Prostate gland (tissue), 2 donors: Measurements from ENCODE around the gene TRPM3. TPM values are rescaled to one million over a fixed set of nuclear protein-coding genes. Genes with fewer than 3 reads are reported as not detected.

Experiments
- DNase-seq: peaks from one replicate; pipeline ENCODE4 v3.0.0-alpha.2; 2019; ENCODE audit warnings: low spot score
- H3K27ac ChIP-seq, 2 donors: fragments of 200-600 bp; sonication (generic); 2 replicates each; pipeline ENCODE4 v1.5.1; 2017 to 2019
- H3K27me3 ChIP-seq: fragments of 200-600 bp; sonication (generic); replicated peaks from 2 replicates; pipeline ENCODE4 v1.5.1; 2019; ENCODE audit not compliant: insufficient read depth
- H3K36me3 ChIP-seq, 2 donors: fragments of 200-600 bp; sonication (generic); 1 replicate in 1 of 2; 2 replicates in 1 of 2; pipeline versions ENCODE4 v1.5.1 to v1.8.1; 2017 to 2019
- H3K4me1 ChIP-seq: fragments of 200-600 bp; sonication (generic); replicated peaks from 2 replicates; pipeline ENCODE4 v1.5.1; 2019
- H3K4me3 ChIP-seq, 2 donors: fragments of 200-600 bp; sonication (generic); 2 replicates each; pipeline ENCODE4 v1.5.1; 2017 to 2019
- H3K9me3 ChIP-seq: fragments of 200-600 bp; sonication (generic); 2 replicates; pipeline ENCODE4 v1.5.1; 2017
- POLR2A ChIP-seq: fragments of 450-650 bp; IDR thresholded peaks from one replicate; pipeline ENCODE4 v1.6.1; 2016; ENCODE audit warnings: antibody characterized with exemption, mild to moderate bottlenecking
- POLR2AphosphoS5 ChIP-seq: sonication (generic); formaldehyde crosslinking; IDR thresholded peaks from one replicate; pipeline ENCODE4 v1.6.1; 2017; ENCODE audit warnings: antibody characterized with exemption
- WGBS: methylation state at CpG from one replicate; pipeline ENCODE4 v1.1.5; 2018; 5-methylcytosine and 5-hydroxymethylcytosine counted together
- intact Hi-C: fragments of 100-400 bp; cut with DNase I; formaldehyde crosslinking; loops from one replicate; pipeline ENCODE4 v1.14.2; 2022
- total RNA-seq, 2 donors: library from RNA; depleted of rRNA; stranded (reverse); fragments of >200 nt; gene quantifications; one replicate each; pipeline ENCODE4 v1.1.0, GENCODE V29; 2016
- TF ChIP-seq, protein P1 (sequence below), 4 experiments: fragments of 200-600 bp in 2 of 4; fragments of 450-650 bp in 2 of 4; sonication (generic) in 2 of 4; IDR thresholded peaks; 1 replicate in 3 of 4; 2 replicates in 1 of 4; pipeline ENCODE4 v1.5.1; 2016 to 2019; ENCODE audit warnings: antibody characterized with exemption in 4 of 4, mild to moderate bottlenecking in 2 of 4, moderate library complexity in 2 of 4

The TRPM3 gene
- total RNA-seq, 2 donors from 2014 or later = 0.32 to 18.7 TPM

DNA sequence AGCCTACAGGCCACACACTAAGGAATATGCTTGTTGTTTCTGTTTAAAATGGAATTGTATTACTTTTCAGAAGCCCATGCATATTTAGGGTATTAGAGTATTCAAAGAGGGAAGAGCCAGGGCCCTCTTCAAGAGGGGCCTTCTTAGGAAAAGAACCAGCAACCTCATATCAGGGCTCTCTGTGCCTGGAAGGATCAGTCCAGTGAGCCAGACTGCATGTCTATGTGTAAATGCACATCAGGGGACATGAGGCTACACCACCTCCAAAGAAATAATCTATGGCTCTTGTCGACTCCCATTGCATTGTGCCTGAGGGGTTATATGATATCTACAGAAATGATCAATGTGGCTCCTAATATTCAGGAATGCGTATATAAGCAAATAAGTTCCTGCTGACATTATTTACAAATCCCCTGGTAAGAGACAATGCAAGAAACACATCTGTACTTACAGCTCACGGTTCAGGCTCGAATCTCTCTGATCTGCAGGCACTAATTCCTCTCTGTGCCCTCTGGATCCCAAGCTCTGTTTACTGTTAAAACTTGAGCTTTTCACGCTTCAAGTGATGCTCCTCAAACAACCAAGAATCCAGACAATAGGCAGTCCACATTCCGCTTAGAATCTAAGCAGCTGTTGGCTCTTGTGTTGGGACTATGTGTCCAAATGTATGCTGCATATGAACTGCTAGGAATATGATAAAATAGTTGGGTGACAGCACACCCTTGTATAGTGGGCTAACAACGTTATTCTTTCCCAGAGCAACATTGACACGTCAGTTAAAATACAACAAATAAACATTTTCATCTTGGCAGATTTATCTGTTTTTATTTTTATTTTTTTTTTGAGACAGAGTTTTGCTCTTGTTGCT lies 556.7 kb downstream of the TRPM3 start:
- H3K27me3 ChIP-seq = no peaks in the 10 kb centered on the region
- intact Hi-C loops = no loop called here
- no peak for DNase-seq
- 71% methylated on average over 8 of the region's 8 CpGs for WGBS
- H3K27ac ChIP-seq = no peak overlapping the region
- no peak overlapping the region for H3K4me3 ChIP-seq
- no peaks in the 10 kb centered on the region for H3K9me3 ChIP-seq
- no peaks in the 10 kb centered on the region for H3K4me1 ChIP-seq
- TF ChIP-seq, protein P1, sequence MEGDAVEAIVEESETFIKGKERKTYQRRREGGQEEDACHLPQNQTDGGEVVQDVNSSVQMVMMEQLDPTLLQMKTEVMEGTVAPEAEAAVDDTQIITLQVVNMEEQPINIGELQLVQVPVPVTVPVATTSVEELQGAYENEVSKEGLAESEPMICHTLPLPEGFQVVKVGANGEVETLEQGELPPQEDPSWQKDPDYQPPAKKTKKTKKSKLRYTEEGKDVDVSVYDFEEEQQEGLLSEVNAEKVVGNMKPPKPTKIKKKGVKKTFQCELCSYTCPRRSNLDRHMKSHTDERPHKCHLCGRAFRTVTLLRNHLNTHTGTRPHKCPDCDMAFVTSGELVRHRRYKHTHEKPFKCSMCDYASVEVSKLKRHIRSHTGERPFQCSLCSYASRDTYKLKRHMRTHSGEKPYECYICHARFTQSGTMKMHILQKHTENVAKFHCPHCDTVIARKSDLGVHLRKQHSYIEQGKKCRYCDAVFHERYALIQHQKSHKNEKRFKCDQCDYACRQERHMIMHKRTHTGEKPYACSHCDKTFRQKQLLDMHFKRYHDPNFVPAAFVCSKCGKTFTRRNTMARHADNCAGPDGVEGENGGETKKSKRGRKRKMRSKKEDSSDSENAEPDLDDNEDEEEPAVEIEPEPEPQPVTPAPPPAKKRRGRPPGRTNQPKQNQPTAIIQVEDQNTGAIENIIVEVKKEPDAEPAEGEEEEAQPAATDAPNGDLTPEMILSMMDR (IDR thresholded peaks at IDR 0.05) = no peak
- no peak for TF ChIP-seq POLR2A
- TF ChIP-seq POLR2AphosphoS5 = no peak
- H3K36me3 ChIP-seq = no peaks in the 10 kb centered on the region

DNA sequence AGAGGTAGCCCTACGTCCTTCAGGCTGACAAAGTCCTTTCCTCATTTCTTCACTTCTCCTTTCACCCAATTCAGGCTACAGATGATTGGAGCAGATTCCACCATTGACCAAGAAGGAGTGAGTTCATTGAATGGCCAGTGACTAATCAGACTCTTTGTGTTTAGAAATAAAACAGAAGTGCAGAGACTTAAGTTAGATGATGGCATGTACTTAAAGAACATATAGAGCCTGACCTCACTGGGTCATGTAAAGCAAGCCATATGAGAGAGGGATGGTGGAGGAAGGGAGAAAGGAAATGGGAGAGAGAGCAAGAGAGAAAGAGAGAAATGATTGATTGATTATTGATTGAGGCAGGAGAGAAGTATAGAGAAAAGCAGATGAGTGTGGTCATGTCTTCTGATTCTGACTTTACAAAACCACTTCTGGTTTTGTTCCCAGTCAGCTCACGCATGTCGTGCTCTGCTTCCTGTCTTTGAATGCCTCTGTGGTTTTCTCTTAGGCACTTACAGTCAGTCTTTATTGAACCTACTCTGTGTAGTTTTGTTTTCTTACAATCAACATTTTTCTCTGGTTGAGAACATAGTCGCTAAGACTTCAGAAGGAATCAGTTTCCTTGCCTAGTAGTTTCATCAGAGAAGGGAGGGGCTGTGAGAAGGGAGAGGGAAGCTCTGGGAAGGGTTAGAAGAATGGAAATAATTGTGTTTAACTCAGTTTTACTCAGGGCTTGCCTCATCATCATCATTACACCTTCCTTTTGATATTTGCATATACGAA lies 557.8 kb downstream of the TRPM3 start:
- no peaks in the 10 kb centered on the region for H3K4me1 ChIP-seq
- no peaks in the 10 kb centered on the region for H3K36me3 ChIP-seq
- WGBS = 78% methylated on average over 5 of the region's 5 CpGs
- no peaks in the 10 kb centered on the region for H3K27me3 ChIP-seq
- H3K27ac ChIP-seq = peak overlapping the region in 1 of 2 donors; percentile 1
- H3K9me3 ChIP-seq = no peaks in the 10 kb centered on the region
- intact Hi-C loops = no loop called here
- TF ChIP-seq, protein P1 (IDR thresholded peaks at IDR 0.05) = no peak
- TF ChIP-seq POLR2A (no peak), POLR2AphosphoS5 (no peak)
- no peak overlapping the region for H3K4me3 ChIP-seq
- DNase-seq = no peak

GRCh38 chr9:70563010-70563409 lies 558.4 kb downstream of the TRPM3 start:
- Histone ChIP-seq H3K27ac (peak overlapping the region in 1 of 2 donors; percentile 1), H3K27me3 (no peaks in the 10 kb centered on the region), H3K36me3 (no peaks in the 10 kb centered on the region), H3K4me3 (no peak overlapping the region), H3K4me1 (no peaks in the 10 kb centered on the region), H3K9me3 (no peaks in the 10 kb centered on the region)
- 98% methylated on average over 4 of the region's 4 CpGs for WGBS
- intact Hi-C loops = no loop called here
- no peak for TF ChIP-seq POLR2A
- DNase-seq = no peak

DNA sequence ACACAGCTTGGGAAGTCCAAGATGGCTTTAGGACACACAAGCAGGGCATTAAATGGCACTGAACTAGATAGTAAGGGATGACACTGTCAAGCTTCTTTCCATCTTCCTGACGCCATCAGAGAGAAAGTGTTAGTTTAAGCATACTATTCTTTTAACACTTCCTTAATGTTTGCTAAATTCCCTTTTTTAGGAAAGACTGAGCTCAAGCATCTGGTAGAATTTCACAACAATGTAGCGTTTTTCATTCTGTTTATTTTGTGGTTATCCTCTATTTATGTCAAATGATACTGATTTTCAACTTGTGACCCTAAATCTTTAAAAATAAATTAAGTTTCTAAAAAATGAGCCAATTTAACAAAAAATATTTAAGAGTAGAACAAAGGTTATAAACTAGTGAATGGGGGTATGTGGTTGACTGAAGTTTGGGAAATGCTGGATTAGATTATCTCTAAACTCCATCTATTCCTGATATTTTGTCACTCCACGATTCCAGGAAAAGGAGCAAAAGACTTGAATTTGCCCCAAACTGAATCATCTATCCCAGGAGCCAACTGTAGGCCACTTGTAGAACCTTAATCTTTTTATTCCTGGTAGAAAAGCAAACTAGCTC lies 559.5 kb downstream of the TRPM3 start:
- no peak for DNase-seq
- H3K9me3 ChIP-seq = no peaks in the 10 kb centered on the region
- no peak overlapping the region for H3K4me3 ChIP-seq
- H3K27me3 ChIP-seq = no peaks in the 10 kb centered on the region
- 72% methylated on average over 3 of the region's 3 CpGs for WGBS
- no peaks in the 10 kb centered on the region for H3K36me3 ChIP-seq
- intact Hi-C loops = no loop called here
- TF ChIP-seq, protein P1 (IDR thresholded peaks at IDR 0.05) = no peak
- no peak for TF ChIP-seq POLR2A
- TF ChIP-seq POLR2AphosphoS5 = no peak
- peak overlapping the region in 1 of 2 donors; percentile 15 for H3K27ac ChIP-seq
- H3K4me1 ChIP-seq = no peaks in the 10 kb centered on the region

- TF ChIP-seq POLR2A (no peak), POLR2AphosphoS5 (no peak)
- TF ChIP-seq, protein P1 (IDR thresholded peaks at IDR 0.05) = no peak
- Histone ChIP-seq H3K27me3 (no peaks in the 10 kb centered on the region), H3K4me3 (no peak overlapping the region), H3K4me1 (no peaks in the 10 kb centered on the region), H3K27ac (peak overlapping the region in 1 of 2 donors; percentile 15), H3K9me3 (no peaks in the 10 kb centered on the region), H3K36me3 (no peaks in the 10 kb centered on the region)
- WGBS = 81% methylated on average over 4 of the region's 4 CpGs
- intact Hi-C loops = no loop called here
- no peak for DNase-seq
Measured at GRCh38 chr9:70561111-70561510, 560.3 kb downstream of the TRPM3 start.
